IPS-11a (cell line): Measurements from ENCODE around the gene EFCAB11.
"Not testable (repeated sequence)": the region's sequence is repeated elsewhere in the genome, so short reads cannot be mapped to it uniquely, and the experiment has no call there.

Source experiments
- H3K4me3 ChIP-seq: one replicate; pipeline ENCODE4 v1.5.1; 2013; ENCODE audit warnings: low read depth, low read length, control low read depth

EFCAB11 gene

GRCh38 chr14:89874091-89874490 lies 80.4 kb downstream of the EFCAB11 start:
- not testable (repeated sequence) for H3K4me3 ChIP-seq

GRCh38 chr14:89870316-89870715 lies 84.2 kb downstream of the EFCAB11 start:
- no peak overlapping the region for H3K4me3 ChIP-seq

- H3K4me3 ChIP-seq, result no peak overlapping the region
Measured at GRCh38 chr14:89869606-89870005, 84.9 kb downstream of the EFCAB11 start.

GRCh38 chr14:89866458-89866857 lies 88.1 kb downstream of the EFCAB11 start:
- no peak overlapping the region for H3K4me3 ChIP-seq

- no peak overlapping the region for H3K4me3 ChIP-seq
Measured at GRCh38 chr14:89865153-89865552, 89.4 kb downstream of the EFCAB11 start.

GRCh38 chr14:89862856-89863255 lies 91.7 kb downstream of the EFCAB11 start:
- H3K4me3 ChIP-seq, result no peak overlapping the region

GRCh38 chr14:89861630-89862029 lies 92.9 kb downstream of the EFCAB11 start:
- H3K4me3 ChIP-seq, result no peak overlapping the region

- H3K4me3 ChIP-seq, result no peak overlapping the region
Measured at GRCh38 chr14:89858089-89858488, 96.4 kb downstream of the EFCAB11 start.

- H3K4me3 ChIP-seq, result no peak overlapping the region
Measured at GRCh38 chr14:89856871-89857345, 97.6 kb downstream of the EFCAB11 start.

GRCh38 chr14:89855961-89856656 lies 98.4 kb downstream of the EFCAB11 start:
- H3K4me3 ChIP-seq, result no peak overlapping the region

GRCh38 chr14:89853936-89854693 lies 100.4 kb downstream of the EFCAB11 start:
- H3K4me3 ChIP-seq, result no peak overlapping the region

GRCh38 chr14:89851106-89851505 lies 103.4 kb downstream of the EFCAB11 start:
- H3K4me3 ChIP-seq, result no peak overlapping the region

- no peak overlapping the region for H3K4me3 ChIP-seq
Measured at GRCh38 chr14:89849931-89850330, 104.6 kb downstream of the EFCAB11 start.

GRCh38 chr14:89848165-89848564 lies 106.4 kb downstream of the EFCAB11 start:
- H3K4me3 ChIP-seq, result no peak overlapping the region

GRCh38 chr14:89845346-89845745 lies 109.2 kb downstream of the EFCAB11 start:
- H3K4me3 ChIP-seq, result no peak overlapping the region

- no peak overlapping the region for H3K4me3 ChIP-seq
Measured at GRCh38 chr14:89844508-89844907, 110.0 kb downstream of the EFCAB11 start.

GRCh38 chr14:89842837-89843236 lies 111.7 kb downstream of the EFCAB11 start:
- H3K4me3 ChIP-seq, result no peak overlapping the region

GRCh38 chr14:89841851-89842250 lies 112.7 kb downstream of the EFCAB11 start:
- H3K4me3 ChIP-seq, result no peak overlapping the region

GRCh38 chr14:89836830-89837469 lies 117.6 kb downstream of the EFCAB11 start:
- H3K4me3 ChIP-seq, result no peak overlapping the region

GRCh38 chr14:89833661-89834060 lies 120.9 kb downstream of the EFCAB11 start:
- H3K4me3 ChIP-seq, result no peak overlapping the region

GRCh38 chr14:89833120-89833532 lies 121.4 kb downstream of the EFCAB11 start:
- H3K4me3 ChIP-seq, result no peak overlapping the region
